ENCODE measurements around the gene PPP2R2C. TPM values are rescaled to one million over a fixed set of nuclear protein-coding genes. Genes with fewer than 3 reads are reported as not detected.

PPP2R2C gene
- polyA plus RNA-seq, 1 donor (not counting 4 experiments of a cell fraction or from before 2014, with no cell fraction given): 12.3 TPM

- H3K4me1 ChIP-seq (ENCODE audit: control insufficient read depth, extremely low read depth, insufficient read depth, low read length): no peaks in the 10 kb centered on the region
- no peak overlapping the region for H3K9ac ChIP-seq (ENCODE audit: control insufficient read depth, extremely low read depth, insufficient read depth, low read length)
- no peaks in the 10 kb centered on the region for H3K79me2 ChIP-seq (ENCODE audit: control insufficient read depth, insufficient read depth, low read length)
- H2AFZ ChIP-seq (ENCODE audit: control insufficient read depth, low read length): no peak overlapping the region
- no peaks in the 10 kb centered on the region for H3K27me3 ChIP-seq (ENCODE audit: control insufficient read depth, extremely low read depth, insufficient read depth, low read length)
- no peak for FAIRE-seq
- TF ChIP-seq CTCF (optimal IDR thresholded peaks at IDR 0.05 in 1 of 3, IDR thresholded peaks at IDR 0.05 in 1 of 3, conservative IDR thresholded peaks at IDR 0.05 in 1 of 3; ENCODE audit: extremely low read depth in 1 of 3, insufficient read depth in 2 of 3, low read length in 3 of 3) (no peak), EZH2 (IDR thresholded peaks at IDR 0.05; ENCODE audit: low read length) (no peak)
- DNase-seq (ENCODE audit: low read depth, low spot score): no peak
- H3K9me3 ChIP-seq (ENCODE audit: control insufficient read depth, low read depth, low read length): no peaks in the 10 kb centered on the region
- no peak overlapping the region for H3K27ac ChIP-seq (ENCODE audit: control insufficient read depth, insufficient read depth, low read length)
- dilution Hi-C loops (cut with MboI; ENCODE audit: extremely low pct_ligation_motif_present, low sequenced_read_pairs): no loop called here
- H3K4me2 ChIP-seq (ENCODE audit: control insufficient read depth, extremely low read depth, insufficient read depth, low read depth, low read length): no peak overlapping the region
- peaks cover 0 to 10% of the 10 kb centered on the region in 2 experiments for H3K36me3 ChIP-seq (ENCODE audit: control insufficient read depth in 2 of 2, extremely low read depth in 1 of 2, insufficient read depth in 2 of 2, low read length in 2 of 2)
- H3K4me3 ChIP-seq (ENCODE audit: control insufficient read depth in 2 of 3, extremely low read depth in 1 of 3, insufficient read depth in 2 of 3, low read depth in 1 of 3, low read length in 3 of 3): no peak overlapping the region
- H3K9me1 ChIP-seq (ENCODE audit: control insufficient read depth, extremely low read depth, insufficient read depth, low read length): no peaks in the 10 kb centered on the region
- H4K20me1 ChIP-seq (ENCODE audit: control insufficient read depth, extremely low read depth, insufficient read depth, low read length): no peaks in the 10 kb centered on the region
These were observed 96.7 kb downstream of the PPP2R2C start for GRCh38 chr4:6375620-6376295.

- FAIRE-seq: no peak
- Histone ChIP-seq H3K9me1 (ENCODE audit: control insufficient read depth, extremely low read depth, insufficient read depth, low read length) (no peaks in the 10 kb centered on the region), H3K4me1 (ENCODE audit: control insufficient read depth, extremely low read depth, insufficient read depth, low read length) (no peaks in the 10 kb centered on the region), H3K27ac (ENCODE audit: control insufficient read depth, insufficient read depth, low read length) (no peak overlapping the region), H4K20me1 (ENCODE audit: control insufficient read depth, extremely low read depth, insufficient read depth, low read length) (no peaks in the 10 kb centered on the region), H3K27me3 (ENCODE audit: control insufficient read depth, extremely low read depth, insufficient read depth, low read length) (no peaks in the 10 kb centered on the region), H3K4me3 (ENCODE audit: control insufficient read depth in 2 of 3, extremely low read depth in 1 of 3, insufficient read depth in 2 of 3, low read depth in 1 of 3, low read length in 3 of 3) (no peak overlapping the region), H3K79me2 (ENCODE audit: control insufficient read depth, insufficient read depth, low read length) (no peaks in the 10 kb centered on the region), H2AFZ (ENCODE audit: control insufficient read depth, low read length) (no peak overlapping the region), H3K4me2 (ENCODE audit: control insufficient read depth, extremely low read depth, insufficient read depth, low read depth, low read length) (no peak overlapping the region), H3K9me3 (ENCODE audit: control insufficient read depth, low read depth, low read length) (no peaks in the 10 kb centered on the region), H3K36me3 (ENCODE audit: control insufficient read depth in 2 of 2, extremely low read depth in 1 of 2, insufficient read depth in 2 of 2, low read length in 2 of 2) (peaks cover 0 to 9% of the 10 kb centered on the region in 2 experiments), H3K9ac (ENCODE audit: control insufficient read depth, extremely low read depth, insufficient read depth, low read length) (no peak overlapping the region)
- no peak for DNase-seq (ENCODE audit: low read depth, low spot score)
- dilution Hi-C loops (cut with MboI; ENCODE audit: extremely low pct_ligation_motif_present, low sequenced_read_pairs): no loop called here
- TF ChIP-seq EZH2 (IDR thresholded peaks at IDR 0.05; ENCODE audit: low read length) (no peak), CTCF (optimal IDR thresholded peaks at IDR 0.05 in 1 of 3, IDR thresholded peaks at IDR 0.05 in 1 of 3, conservative IDR thresholded peaks at IDR 0.05 in 1 of 3; ENCODE audit: extremely low read depth in 1 of 3, insufficient read depth in 2 of 3, low read length in 3 of 3) (no peak)
These were observed 97.8 kb downstream of the PPP2R2C start for GRCh38 chr4:6374575-6374974.
